Thyroid gland (tissue), 4 donors: ENCODE data around the gene CANT1. TPM values are rescaled to one million over a fixed set of nuclear protein-coding genes. Genes with fewer than 3 reads are reported as not detected.

Source experiments
- DNase-seq, 2 donors: peaks; one replicate each; pipeline ENCODE4 v3.0.0-alpha.2; 2019
- H3K27ac ChIP-seq, 3 donors: fragments of 200-600 bp; sonication (generic); 1 replicate in 2 of 3; 2 replicates in 1 of 3; pipeline ENCODE4 v1.5.1; 2016 to 2019; ENCODE audit warnings: mild to moderate bottlenecking in 1 of 3, moderate library complexity in 1 of 3
- H3K27me3 ChIP-seq: fragments of 200-600 bp; sonication (generic); one replicate; pipeline ENCODE4 v1.5.1; 2019
- H3K36me3 ChIP-seq, 2 donors: fragments of 200-600 bp; sonication (generic); one replicate each; pipeline ENCODE4 v1.5.1; 2016 to 2019
- H3K4me1 ChIP-seq, 2 donors: fragments of 200-600 bp; sonication (generic); one replicate each; pipeline ENCODE4 v1.5.1; 2017 to 2019
- H3K4me3 ChIP-seq, 3 donors: fragments of 200-600 bp; sonication (generic); replicated peaks in 1 of 3; 1 replicate in 2 of 3; 2 replicates in 1 of 3; pipeline ENCODE4 v1.5.1; 2016; ENCODE audit warnings: mild to moderate bottlenecking in 1 of 3
- H3K9me3 ChIP-seq: fragments of 200-600 bp; sonication (generic); one replicate; pipeline ENCODE4 v1.5.1; 2017
- POLR2A ChIP-seq, 2 donors: fragments of 450-650 bp; IDR thresholded peaks; one replicate each; pipeline ENCODE4 v1.6.1; 2017; ENCODE audit warnings: antibody characterized with exemption in 2 of 2, mild to moderate bottlenecking in 2 of 2, moderate library complexity in 1 of 2
- WGBS, 2 donors: methylation state at CpG; one replicate each; pipeline ENCODE4 v1.1.5; 2017; 5-methylcytosine and 5-hydroxymethylcytosine counted together
- intact Hi-C: fragments of 100-400 bp; cut with DNase I; formaldehyde crosslinking; loops from one replicate; pipeline ENCODE4 v1.15.1; 2023
- total RNA-seq, 4 donors: library from RNA; depleted of rRNA; stranded (reverse); fragments of >200 nt; gene quantifications; one replicate each; pipeline ENCODE4 v1.2.3, GENCODE V29; 2016
- TF ChIP-seq, protein P1 (sequence below), 6 experiments: fragments of 200-600 bp in 3 of 6; fragments of 450-650 bp in 3 of 6; sonication (generic) in 3 of 6; IDR thresholded peaks; one replicate each; pipeline ENCODE4 v1.5.1; 2016 to 2019; ENCODE audit warnings: antibody characterized with exemption in 6 of 6, mild to moderate bottlenecking in 2 of 6, inconsistent platforms in 1 of 6, moderate library complexity in 1 of 6

CANT1 gene
- total RNA-seq, 4 donors from 2014 or later: 21.2 to 37.1 (median 27.3) TPM

GRCh38 chr17:79001190-79002020, 8.2 kb downstream of the CANT1 start:
- DNase-seq: no peak
- Histone ChIP-seq H3K27me3 (no peaks in the 10 kb centered on the region), H3K27ac (no peak overlapping the region), H3K36me3 (peaks cover 13 to 15% of the 10 kb centered on the region in 2 donors), H3K9me3 (no peaks in the 10 kb centered on the region), H3K4me1 (peaks cover 13 to 14% of the 10 kb centered on the region in 2 donors), H3K4me3 (no peak overlapping the region)
- 87 to 90% methylated on average over 19 of the region's 19 CpGs for WGBS, 2 donors
- intact Hi-C loops: no loop called here
- TF ChIP-seq, protein P1, sequence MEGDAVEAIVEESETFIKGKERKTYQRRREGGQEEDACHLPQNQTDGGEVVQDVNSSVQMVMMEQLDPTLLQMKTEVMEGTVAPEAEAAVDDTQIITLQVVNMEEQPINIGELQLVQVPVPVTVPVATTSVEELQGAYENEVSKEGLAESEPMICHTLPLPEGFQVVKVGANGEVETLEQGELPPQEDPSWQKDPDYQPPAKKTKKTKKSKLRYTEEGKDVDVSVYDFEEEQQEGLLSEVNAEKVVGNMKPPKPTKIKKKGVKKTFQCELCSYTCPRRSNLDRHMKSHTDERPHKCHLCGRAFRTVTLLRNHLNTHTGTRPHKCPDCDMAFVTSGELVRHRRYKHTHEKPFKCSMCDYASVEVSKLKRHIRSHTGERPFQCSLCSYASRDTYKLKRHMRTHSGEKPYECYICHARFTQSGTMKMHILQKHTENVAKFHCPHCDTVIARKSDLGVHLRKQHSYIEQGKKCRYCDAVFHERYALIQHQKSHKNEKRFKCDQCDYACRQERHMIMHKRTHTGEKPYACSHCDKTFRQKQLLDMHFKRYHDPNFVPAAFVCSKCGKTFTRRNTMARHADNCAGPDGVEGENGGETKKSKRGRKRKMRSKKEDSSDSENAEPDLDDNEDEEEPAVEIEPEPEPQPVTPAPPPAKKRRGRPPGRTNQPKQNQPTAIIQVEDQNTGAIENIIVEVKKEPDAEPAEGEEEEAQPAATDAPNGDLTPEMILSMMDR (IDR thresholded peaks at IDR 0.05): no peak
- TF ChIP-seq POLR2A (IDR thresholded peaks at IDR 0.05): no peak

- Histone ChIP-seq H3K9me3 (no peaks in the 10 kb centered on the region), H3K36me3 (peaks cover 20 to 23% of the 10 kb centered on the region in 2 donors), H3K4me1 (peaks cover 6% of the 10 kb centered on the region in 2 donors), H3K4me3 (no peak overlapping the region), H3K27ac (no peak overlapping the region), H3K27me3 (no peaks in the 10 kb centered on the region)
- TF ChIP-seq POLR2A (IDR thresholded peaks at IDR 0.05): no peak
- TF ChIP-seq, protein P1 (IDR thresholded peaks at IDR 0.05): no peak
- no peak for DNase-seq
- WGBS, 2 donors: 96 to 97% methylated on average over 23 to 25 of the region's 25 CpGs
- intact Hi-C loops: no loop called here
Measured at GRCh38 chr17:79000396-79001189, 9.0 kb downstream of the CANT1 start.

DNA sequence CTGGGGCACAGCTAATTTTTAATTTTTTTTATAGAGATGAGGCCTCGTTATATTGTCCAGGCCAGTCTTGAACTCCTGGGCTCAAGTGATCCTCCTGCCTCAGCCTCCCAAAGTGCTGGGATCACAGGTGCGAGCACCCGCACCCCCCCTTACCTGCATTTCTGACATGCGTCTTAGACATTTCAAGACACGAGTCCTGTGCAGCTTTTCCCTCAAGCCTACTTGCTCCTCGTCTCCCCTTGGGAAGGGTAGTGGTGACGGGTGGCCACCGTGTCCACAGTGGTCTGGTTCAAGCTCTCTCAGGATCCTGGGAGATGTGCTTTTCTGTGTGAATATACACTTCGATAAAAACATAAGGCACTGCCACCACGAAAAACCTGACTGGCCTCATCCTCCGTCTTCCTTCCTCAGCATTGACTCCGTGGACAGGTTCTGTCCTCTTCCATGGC, 9.6 kb downstream of the CANT1 start:
- Histone ChIP-seq H3K27ac (no peak overlapping the region), H3K4me1 (peaks cover 0 to under 1% of the 10 kb centered on the region in 2 donors), H3K27me3 (no peaks in the 10 kb centered on the region), H3K36me3 (peaks cover 20 to 23% of the 10 kb centered on the region in 2 donors), H3K9me3 (no peaks in the 10 kb centered on the region), H3K4me3 (no peak overlapping the region)
- WGBS, 2 donors: 96 to 97% methylated on average over 12 of the region's 12 CpGs
- no peak for DNase-seq
- TF ChIP-seq, protein P1 (IDR thresholded peaks at IDR 0.05): no peak
- no peak for TF ChIP-seq POLR2A (IDR thresholded peaks at IDR 0.05)
- intact Hi-C loops: no loop called here

DNA sequence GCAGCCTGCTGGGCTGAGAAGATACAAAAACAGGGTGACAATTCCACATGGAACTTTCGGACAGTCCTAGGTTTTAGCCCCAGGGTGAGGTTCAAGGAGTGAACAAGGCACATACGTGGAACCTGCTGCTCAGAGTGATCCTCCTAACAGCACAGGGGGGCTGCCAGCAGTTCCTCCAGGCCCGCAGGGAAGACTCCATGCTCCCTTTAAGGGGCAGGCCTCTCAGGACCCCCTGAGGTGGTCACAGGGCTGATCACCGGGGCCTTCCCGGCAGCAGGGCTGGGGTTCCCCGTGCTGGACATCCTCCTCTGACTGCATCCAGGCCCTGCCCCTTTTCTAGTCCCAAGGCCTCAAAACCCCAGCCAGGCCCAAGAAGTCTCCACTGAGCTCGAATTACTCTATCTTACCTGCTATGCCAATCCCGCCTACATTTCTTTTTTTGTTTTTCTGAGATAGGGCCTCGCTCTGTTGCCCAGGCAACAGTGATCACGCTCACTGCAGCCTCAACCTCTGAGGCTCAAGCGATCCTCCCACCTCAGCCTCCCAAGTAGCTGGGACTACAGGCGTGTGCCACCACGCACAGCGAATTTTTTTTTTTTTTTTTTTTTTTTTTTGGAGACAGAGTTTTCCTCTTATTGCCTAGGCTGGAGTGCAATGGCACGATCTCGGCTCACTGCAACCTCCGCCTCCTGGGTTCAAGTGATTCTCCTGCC, 10.4 kb downstream of the CANT1 start:
- H3K27me3 ChIP-seq: no peaks in the 10 kb centered on the region
- 93 to 96% methylated on average over 15 to 17 of the region's 17 CpGs for WGBS, 2 donors
- peaks cover 20 to 23% of the 10 kb centered on the region in 2 donors for H3K36me3 ChIP-seq

More for the DNA sequence above, 10.4 kb downstream of the CANT1 start:
- Histone ChIP-seq H3K9me3 (no peaks in the 10 kb centered on the region), H3K4me3 (no peak overlapping the region), H3K27ac (no peak overlapping the region), H3K4me1 (no peaks in the 10 kb centered on the region)
- TF ChIP-seq, protein P1 (IDR thresholded peaks at IDR 0.05): no peak
- TF ChIP-seq POLR2A (IDR thresholded peaks at IDR 0.05): no peak
- DNase-seq: no peak
- intact Hi-C loops: no loop called here
